Stomach smooth muscle (tissue), 2 donors: ENCODE measurements around the gene FYCO1.
"Not testable (repeated sequence)": the region's sequence is repeated elsewhere in the genome, so short reads cannot be mapped to it uniquely, and the experiment has no call there.

ENCODE experiments used
- H3K27ac ChIP-seq: one replicate; pipeline ENCODE4 v1.7.0; 2013; ENCODE audit warnings: mild to moderate bottlenecking, low read length, inconsistent platforms
- H3K27me3 ChIP-seq, 2 donors: one replicate each; pipeline ENCODE4 v1.7.0; 2013; ENCODE audit warnings: low read length in 2 of 2; ENCODE audit not compliant: insufficient read depth in 2 of 2, control insufficient read depth in 1 of 2
- H3K36me3 ChIP-seq, 2 donors: one replicate each; pipeline ENCODE4 v1.7.0; 2013; ENCODE audit warnings: low read length in 2 of 2; ENCODE audit not compliant: control insufficient read depth in 2 of 2, insufficient read depth in 2 of 2
- H3K4me1 ChIP-seq: one replicate; pipeline ENCODE4 v1.7.0; 2013; ENCODE audit warnings: low read length; ENCODE audit not compliant: control insufficient read depth, insufficient read depth
- H3K4me3 ChIP-seq, 2 donors: one replicate each; pipeline ENCODE4 v1.7.0; 2013; ENCODE audit warnings: low read length in 2 of 2
- H3K9ac ChIP-seq, 2 donors: one replicate each; pipeline ENCODE4 v1.7.0; 2013; ENCODE audit warnings: low read length in 2 of 2, mild to moderate bottlenecking in 1 of 2
- H3K9me3 ChIP-seq, 2 donors: one replicate each; pipeline ENCODE4 v1.7.0; 2013; ENCODE audit warnings: low read length in 2 of 2; ENCODE audit not compliant: control insufficient read depth in 2 of 2
- donor health status: healthy.
- donor health status: Pancreatic carcinoma.

Gene FYCO1

GRCh38 chr3:45995236-45996192, at the start of gene FYCO1:
Gene FYCO1 (minus strand): TSS chr3:45995824. CDS start chr3:45984910, 10,914 bp downstream.
- Histone ChIP-seq H3K27me3 (no peaks in the 10 kb centered on the region), H3K27ac (peak within 1 kb of the TSS; percentile 93), H3K9me3 (no peaks in the 10 kb centered on the region), H3K9ac (peak within 1 kb of the TSS; percentile 91 to 98), H3K4me3 (peak within 1 kb of the TSS; percentile 91), H3K36me3 (no peaks in the 10 kb centered on the region), H3K4me1 (peaks cover 41% of the 10 kb centered on the region)

DNA sequence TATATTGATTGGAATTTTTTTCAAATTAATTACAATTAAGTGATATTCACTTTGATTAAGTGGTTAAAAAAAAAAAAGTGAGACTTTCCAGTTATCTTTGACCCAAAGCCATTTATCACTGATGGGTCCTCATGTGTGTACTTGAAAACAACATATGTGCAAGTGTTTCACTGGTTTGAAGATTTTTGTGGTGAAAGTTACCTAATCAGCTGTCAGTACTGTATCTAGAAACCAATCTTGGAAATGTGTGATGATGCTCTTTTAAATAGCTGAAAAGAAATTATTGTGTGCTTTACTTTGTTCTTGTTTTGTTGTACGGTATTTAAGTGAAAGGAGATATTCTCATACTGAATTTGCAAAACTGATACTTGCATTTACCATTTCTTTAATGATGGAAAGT, 43.3 kb upstream of the FYCO1 start:
- H3K36me3 ChIP-seq = no peaks in the 10 kb centered on the region
- no peaks in the 10 kb centered on the region for H3K9me3 ChIP-seq
- no peaks in the 10 kb centered on the region for H3K4me1 ChIP-seq
- no peaks in the 10 kb centered on the region for H3K27me3 ChIP-seq
- H3K4me3 ChIP-seq = no peak overlapping the region
- H3K9ac ChIP-seq = no peak overlapping the region
- no peak overlapping the region for H3K27ac ChIP-seq

DNA sequence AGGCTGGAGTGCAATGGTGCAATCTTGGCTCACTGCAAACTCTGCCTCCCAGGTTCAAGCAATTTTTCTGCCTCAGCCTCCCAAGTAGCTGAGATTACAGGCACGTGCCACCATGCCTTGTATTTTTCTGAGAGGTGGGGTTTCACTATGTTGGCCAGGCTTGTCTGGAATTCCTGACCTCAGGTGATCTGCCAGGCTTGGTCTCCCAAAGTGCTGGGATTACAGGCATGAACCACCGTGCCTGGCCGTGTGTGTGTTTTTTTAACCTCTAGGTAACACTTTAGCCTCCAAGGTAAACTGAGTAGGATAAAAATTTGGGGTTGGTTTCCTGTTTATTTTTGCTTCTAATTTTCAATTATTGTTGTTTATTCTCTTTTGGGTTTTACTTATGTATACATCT, 42.4 kb upstream of the FYCO1 start:
- H3K4me3 ChIP-seq, H3K27ac ChIP-seq, H3K9ac ChIP-seq, H3K27me3 ChIP-seq, H3K36me3 ChIP-seq, H3K9me3 ChIP-seq, H3K4me1 ChIP-seq: not testable (repeated sequence)

DNA sequence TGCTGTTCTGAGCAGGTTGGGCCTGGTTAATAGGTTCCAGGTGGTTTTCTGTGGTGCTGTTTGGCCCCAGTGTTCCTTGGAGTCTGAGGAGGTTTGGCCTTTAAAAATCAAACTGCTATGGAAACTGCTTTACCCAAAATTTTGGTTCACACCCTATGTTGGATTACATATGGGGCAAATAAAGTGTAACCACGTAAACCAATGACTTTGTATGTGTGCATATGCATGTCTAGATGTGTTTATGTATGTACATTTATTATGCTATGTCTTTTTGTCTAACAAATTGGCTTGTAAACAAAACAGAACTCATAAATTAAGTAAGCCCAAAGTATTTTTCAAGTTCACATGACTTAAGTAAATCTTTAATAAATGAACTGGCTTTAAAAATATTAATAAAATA, 40.6 kb upstream of the FYCO1 start:
- Histone ChIP-seq H3K27me3 (peaks cover 0 to 2% of the 10 kb centered on the region in 2 donors), H3K36me3 (no peaks in the 10 kb centered on the region), H3K9me3 (no peaks in the 10 kb centered on the region), H3K4me1 (no peaks in the 10 kb centered on the region), H3K4me3 (no peak overlapping the region), H3K27ac (no peak overlapping the region), H3K9ac (no peak overlapping the region)

- H3K4me1 ChIP-seq = no peaks in the 10 kb centered on the region
- H3K27me3 ChIP-seq = peaks cover 0 to 2% of the 10 kb centered on the region in 2 donors
- H3K27ac ChIP-seq = no peak overlapping the region
- no peaks in the 10 kb centered on the region for H3K9me3 ChIP-seq
- no peak overlapping the region for H3K4me3 ChIP-seq
- no peaks in the 10 kb centered on the region for H3K36me3 ChIP-seq
- no peak overlapping the region for H3K9ac ChIP-seq
Observed at GRCh38 chr3:46031747-46032146, 36.1 kb upstream of the FYCO1 start.

GRCh38 chr3:46031269-46031668, 35.6 kb upstream of the FYCO1 start:
- Histone ChIP-seq H3K4me3 (no peak overlapping the region), H3K9ac (no peak overlapping the region), H3K36me3 (no peaks in the 10 kb centered on the region), H3K4me1 (no peaks in the 10 kb centered on the region), H3K27ac (no peak overlapping the region), H3K9me3 (no peaks in the 10 kb centered on the region), H3K27me3 (peaks cover 0 to 2% of the 10 kb centered on the region in 2 donors)

GRCh38 chr3:46030626-46031025, 35.0 kb upstream of the FYCO1 start:
- Histone ChIP-seq H3K4me1 (no peaks in the 10 kb centered on the region), H3K36me3 (no peaks in the 10 kb centered on the region), H3K27ac (no peak overlapping the region), H3K4me3 (no peak overlapping the region), H3K27me3 (peaks cover 0 to 2% of the 10 kb centered on the region in 2 donors), H3K9ac (no peak overlapping the region), H3K9me3 (no peaks in the 10 kb centered on the region)

DNA sequence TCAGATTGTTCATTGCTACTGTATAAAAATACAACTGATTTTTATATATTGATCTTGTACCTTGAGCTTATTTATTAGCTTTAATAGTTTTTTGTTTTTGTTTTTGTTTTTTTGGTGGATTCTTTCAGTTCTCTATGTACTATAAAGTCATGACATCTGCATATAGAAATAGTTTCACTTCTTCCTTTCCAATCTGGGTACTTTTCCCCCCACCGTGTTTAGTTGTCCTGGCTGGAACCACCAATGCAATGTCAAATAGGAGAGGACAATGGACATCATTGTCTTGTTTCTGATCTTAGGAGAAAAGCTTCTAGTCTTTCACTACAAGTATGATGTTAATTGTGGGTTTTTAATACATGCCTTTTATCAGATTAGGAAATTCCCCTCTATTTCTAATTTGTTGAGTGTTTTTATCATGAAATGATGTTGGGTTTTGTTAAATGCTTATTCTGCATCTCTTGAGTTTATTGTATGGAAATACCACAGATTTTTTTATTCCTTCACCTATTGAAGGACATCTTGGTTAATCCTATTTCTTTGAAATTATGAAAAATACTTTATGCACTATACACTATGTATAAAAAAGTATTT, 34.4 kb upstream of the FYCO1 start:
- Histone ChIP-seq H3K27ac (no peak overlapping the region), H3K4me1 (no peaks in the 10 kb centered on the region), H3K4me3 (no peak overlapping the region), H3K9ac (no peak overlapping the region), H3K27me3 (peaks cover 0 to 2% of the 10 kb centered on the region in 2 donors), H3K9me3 (no peaks in the 10 kb centered on the region), H3K36me3 (no peaks in the 10 kb centered on the region)

GRCh38 chr3:46027736-46028397, 32.2 kb upstream of the FYCO1 start:
- peaks cover 0 to 2% of the 10 kb centered on the region in 2 donors for H3K27me3 ChIP-seq
- no peaks in the 10 kb centered on the region for H3K4me1 ChIP-seq
- H3K27ac ChIP-seq = no peak overlapping the region
- no peak overlapping the region for H3K4me3 ChIP-seq
- H3K36me3 ChIP-seq = no peaks in the 10 kb centered on the region
- H3K9me3 ChIP-seq = no peaks in the 10 kb centered on the region
- no peak overlapping the region for H3K9ac ChIP-seq

GRCh38 chr3:46027021-46027705, 31.5 kb upstream of the FYCO1 start, which contains the start of gene XCR1:
Gene XCR1 (minus strand): TSS chr3:46027483. CDS start chr3:46021947, 5,536 bp downstream.
- Histone ChIP-seq H3K9me3 (no peaks in the 10 kb centered on the region), H3K9ac (no peak within 1 kb of the TSS), H3K4me1 (no peaks in the 10 kb centered on the region), H3K4me3 (no peak within 1 kb of the TSS), H3K27me3 (peaks cover 0 to 2% of the 10 kb centered on the region in 2 donors), H3K27ac (no peak within 1 kb of the TSS), H3K36me3 (no peaks in the 10 kb centered on the region)
